AG20443 (cell line): ENCODE results near the gene ANAPC5.
"Not testable (repeated sequence)": the region's sequence is repeated elsewhere in the genome, so short reads cannot be mapped to it uniquely, and the experiment has no call there.

Source experiments
- DNase-seq: peaks from one replicate; pipeline ENCODE4 v3.0.0; 2012; ENCODE audit warnings: low spot score, mixed read lengths

Gene ANAPC5

GRCh38 chr12:121307397-121307796, 44.8 kb downstream of the ANAPC5 start:
- not testable (repeated sequence) for DNase-seq

GRCh38 chr12:121304306-121304705, 47.9 kb downstream of the ANAPC5 start:
- no peak for DNase-seq

- DNase-seq: peak; percentile 46
Observed at GRCh38 chr12:121301876-121302275, 50.3 kb downstream of the ANAPC5 start.

GRCh38 chr12:121300083-121300819, 52.0 kb downstream of the ANAPC5 start:
- DNase-seq: no peak

- DNase-seq: no peak
Observed at GRCh38 chr12:121299662-121300061, 52.5 kb downstream of the ANAPC5 start.

GRCh38 chr12:121298411-121298810, 53.8 kb downstream of the ANAPC5 start:
- not testable (repeated sequence) for DNase-seq

GRCh38 chr12:121297435-121297991, 54.7 kb downstream of the ANAPC5 start:
- peak; percentile 62 for DNase-seq

- peak; percentile 99 for DNase-seq
Observed at GRCh38 chr12:121296618-121297434, 55.4 kb downstream of the ANAPC5 start, which contains the start of gene CAMKK2. TSS of gene CAMKK2 (minus strand) at chr12:121296709. CDS start at chr12:121274526, 22,183 bp downstream.

GRCh38 chr12:121295746-121296617, 56.2 kb downstream of the ANAPC5 start:
- peak; percentile 56 for DNase-seq

GRCh38 chr12:121295116-121295745, 57.0 kb downstream of the ANAPC5 start:
- DNase-seq: no peak

GRCh38 chr12:121294151-121294889, 57.9 kb downstream of the ANAPC5 start:
- DNase-seq: no peak

- DNase-seq: no peak
Observed at GRCh38 chr12:121293603-121294002, 58.6 kb downstream of the ANAPC5 start.

- DNase-seq: no peak
Observed at GRCh38 chr12:121290410-121290809, 61.8 kb downstream of the ANAPC5 start.

GRCh38 chr12:121289962-121290361, 62.2 kb downstream of the ANAPC5 start:
- no peak for DNase-seq

- no peak for DNase-seq
Observed at GRCh38 chr12:121288986-121289385, 63.2 kb downstream of the ANAPC5 start.

- no peak for DNase-seq
Observed at GRCh38 chr12:121288158-121288845, 63.9 kb downstream of the ANAPC5 start.

- peak; percentile 27 for DNase-seq
Observed at GRCh38 chr12:121287267-121287954, 64.8 kb downstream of the ANAPC5 start.

- no peak for DNase-seq
Observed at GRCh38 chr12:121285856-121286255, 66.4 kb downstream of the ANAPC5 start.
